Adrenal gland (tissue), 12 donors: Measurements from ENCODE around the gene CREB5. TPM values are rescaled to one million over a fixed set of nuclear protein-coding genes. Genes with fewer than 3 reads are reported as not detected.

Source experiments
- DNase-seq, 7 donors: peaks; one replicate each; pipeline ENCODE4 v3.0.0-alpha.2; 2019 to 2020
- H3K27ac ChIP-seq, 5 donors: fragments of 200-600 bp; sonication (generic) in 4 of 5; 1 replicate in 3 of 5; 2 replicates in 2 of 5; pipeline versions ENCODE4 v1.5.1 to v1.8.0; 2016 to 2020; ENCODE audit warnings: mild to moderate bottlenecking in 1 of 5
- H3K27me3 ChIP-seq: fragments of 200-600 bp; 2 replicates; pipeline ENCODE4 v1.8.0; 2021
- H3K36me3 ChIP-seq, 2 donors: fragments of 200-600 bp; replicated peaks in 1 of 2; 1 replicate in 1 of 2; 2 replicates in 1 of 2; pipeline versions ENCODE4 v1.5.1 to v1.8.0; 2018 to 2022
- H3K4me1 ChIP-seq, 2 donors: fragments of 200-600 bp; replicated peaks in 1 of 2; 1 replicate in 1 of 2; 2 replicates in 1 of 2; pipeline versions ENCODE4 v1.5.1 to v1.8.0; 2018 to 2021
- H3K4me3 ChIP-seq, 4 donors: fragments of 200-600 bp; sonication (generic) in 3 of 4; one replicate each; pipeline ENCODE4 v1.5.1; 2016 to 2018
- H3K9me3 ChIP-seq, 3 donors: fragments of 200-600 bp; sonication (generic) in 1 of 3; replicated peaks in 1 of 3; 1 replicate in 2 of 3; 2 replicates in 1 of 3; pipeline versions ENCODE4 v1.5.1 to v1.8.0; 2016 to 2021
- POLR2A ChIP-seq, 2 donors: fragments of 450-650 bp; IDR thresholded peaks; one replicate each; pipeline ENCODE4 v1.6.1; 2017; ENCODE audit warnings: antibody characterized with exemption in 2 of 2, mild to moderate bottlenecking in 2 of 2, moderate library complexity in 1 of 2
- WGBS, 4 donors: extraction: QIAGEN DNeasy Blood & Tissue Kit in 2 of 4; methylation state at CpG; one replicate each; pipeline versions ENCODE4 v1.1.5 to v1.1.7; 2013 to 2017; 5-methylcytosine and 5-hydroxymethylcytosine counted together
- intact Hi-C, 2 donors: fragments of 100-400 bp; cut with DNase I; formaldehyde crosslinking; loops; one replicate each; pipeline versions ENCODE4 v1.14.1 to v1.15.0; 2022 to 2023
- polyA plus RNA-seq, 3 donors: library from polyadenylated mRNA; stranded (reverse); fragments of 200-250 nt in 2 of 3; fragments of 350-450 nt in 1 of 3; fragmentation: Illumina TruSeq in 1 of 3; extraction: RNeasy Lipid Tissue Mini Kit (QIAGEN cat#74804) in 1 of 3; gene quantifications; one replicate each; pipeline ENCODE4 v1.2.3, GENCODE V29; 2013 to 2014
- total RNA-seq, 9 donors: library from RNA; depleted of rRNA in 4 of 9; stranded (reverse); fragments of >200 nt in 4 of 9; fragments of 120-200 nt in 1 of 9; fragmentation: NEBNext Ultra II Directional in 1 of 9; extraction: Animal tissue kit (Norgen Biotek cat#: 25700) in 1 of 9; gene quantifications; one replicate each; pipeline versions ENCODE4 v1.1.0 to v1.2.4, GENCODE V29; 2013 to 2023
- TF ChIP-seq, protein P1 (sequence below), 6 experiments: fragments of 450-650 bp in 4 of 6; fragments of 200-600 bp in 2 of 6; sonication (generic) in 1 of 6; IDR thresholded peaks; 1 replicate in 5 of 6; 2 replicates in 1 of 6; pipeline versions ENCODE4 v1.5.1 to v1.8.0; 2016 to 2021; ENCODE audit warnings: antibody characterized with exemption in 6 of 6, mild to moderate bottlenecking in 2 of 6, moderate library complexity in 1 of 6
- donor health status: healthy with polysubstance abuse.
- donor health status: Bipolar disorder and iron deficiency.
- donor health status: DM: yes; HTN: yes; CAD: no.
- donor health status: DM: no; HTN: no; CAD: no.
- donor health status: DM: no; HTN: no; CAD: no.
- donor health status: DM: yes; HTN: yes; CAD: no.

Gene CREB5
- total and polyA plus RNA-seq, 12 donors, result 0.69 to 5.4 (median 1.3) TPM

DNA sequence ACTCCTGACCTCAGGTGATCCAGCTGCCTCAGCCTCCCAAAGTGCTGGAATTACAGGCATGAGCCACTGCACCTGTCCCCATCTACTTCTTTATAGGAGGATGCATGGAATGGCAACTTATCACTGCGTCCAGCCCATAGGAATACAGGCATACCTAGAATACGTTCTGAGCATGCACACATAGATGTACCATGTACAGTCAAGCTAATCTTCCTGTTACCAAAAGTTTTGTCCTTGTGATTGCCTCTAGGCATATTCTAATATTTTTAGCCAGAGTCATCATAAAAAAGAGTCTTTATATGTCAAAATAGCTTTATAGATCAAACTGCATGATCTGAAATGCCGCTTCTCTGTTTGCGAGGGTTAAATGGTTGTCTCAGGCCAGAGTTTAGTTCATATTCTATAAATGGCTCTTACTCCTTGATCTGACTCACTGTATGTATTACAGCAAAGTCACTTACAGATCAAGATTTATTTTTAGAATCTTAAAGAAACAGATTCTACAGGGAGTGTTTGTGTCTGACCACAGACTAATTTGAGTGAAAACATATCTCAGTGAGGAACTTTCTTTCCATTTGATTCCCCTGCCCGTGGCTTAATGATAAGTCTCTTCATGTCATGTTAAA lies 210.9 kb downstream of the CREB5 start:
- no peaks in the 10 kb centered on the region for H3K9me3 ChIP-seq
- H3K36me3 ChIP-seq, result no peaks in the 10 kb centered on the region
- intact Hi-C loops, result loop anchor here in 1 of 2 donors (5.0 kb wide), 1 partner anchor 236 kb away; no protein-coding TSS in a partner anchor
- H3K27ac ChIP-seq, result no peak overlapping the region
- DNase-seq, result no peak
- H3K4me1 ChIP-seq, result no peaks in the 10 kb centered on the region
- no peaks in the 10 kb centered on the region for H3K27me3 ChIP-seq
- TF ChIP-seq, protein P1, sequence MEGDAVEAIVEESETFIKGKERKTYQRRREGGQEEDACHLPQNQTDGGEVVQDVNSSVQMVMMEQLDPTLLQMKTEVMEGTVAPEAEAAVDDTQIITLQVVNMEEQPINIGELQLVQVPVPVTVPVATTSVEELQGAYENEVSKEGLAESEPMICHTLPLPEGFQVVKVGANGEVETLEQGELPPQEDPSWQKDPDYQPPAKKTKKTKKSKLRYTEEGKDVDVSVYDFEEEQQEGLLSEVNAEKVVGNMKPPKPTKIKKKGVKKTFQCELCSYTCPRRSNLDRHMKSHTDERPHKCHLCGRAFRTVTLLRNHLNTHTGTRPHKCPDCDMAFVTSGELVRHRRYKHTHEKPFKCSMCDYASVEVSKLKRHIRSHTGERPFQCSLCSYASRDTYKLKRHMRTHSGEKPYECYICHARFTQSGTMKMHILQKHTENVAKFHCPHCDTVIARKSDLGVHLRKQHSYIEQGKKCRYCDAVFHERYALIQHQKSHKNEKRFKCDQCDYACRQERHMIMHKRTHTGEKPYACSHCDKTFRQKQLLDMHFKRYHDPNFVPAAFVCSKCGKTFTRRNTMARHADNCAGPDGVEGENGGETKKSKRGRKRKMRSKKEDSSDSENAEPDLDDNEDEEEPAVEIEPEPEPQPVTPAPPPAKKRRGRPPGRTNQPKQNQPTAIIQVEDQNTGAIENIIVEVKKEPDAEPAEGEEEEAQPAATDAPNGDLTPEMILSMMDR (IDR thresholded peaks at IDR 0.05), result no peak
- TF ChIP-seq POLR2A (IDR thresholded peaks at IDR 0.05), result no peak
- H3K4me3 ChIP-seq, result no peak overlapping the region
- WGBS, 4 donors, result 66 to 75% (median 67%) methylated on average over 5 of the region's 5 CpGs

DNA sequence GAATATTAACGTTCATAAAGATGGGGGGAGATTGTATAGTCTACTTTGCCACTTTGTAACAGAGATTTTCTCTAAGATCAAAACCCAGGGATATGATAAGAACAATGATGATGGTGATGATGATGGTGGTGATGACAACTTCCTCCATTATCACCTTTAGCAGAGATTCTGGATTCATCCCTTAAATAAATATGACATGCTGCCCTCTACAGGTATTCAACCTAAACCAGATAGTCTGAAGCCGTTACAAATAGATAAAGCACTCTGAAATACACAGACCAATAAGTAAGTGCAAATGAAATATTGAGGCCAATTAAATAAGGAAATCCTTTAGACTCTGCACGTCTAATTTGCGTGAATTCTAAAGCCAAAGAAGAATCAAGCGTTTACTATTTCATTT lies 211.5 kb downstream of the CREB5 start:
- Histone ChIP-seq H3K4me3 (no peak overlapping the region), H3K36me3 (no peaks in the 10 kb centered on the region), H3K9me3 (no peaks in the 10 kb centered on the region), H3K27ac (no peak overlapping the region), H3K27me3 (no peaks in the 10 kb centered on the region), H3K4me1 (no peaks in the 10 kb centered on the region)
- intact Hi-C loops, result loop anchor here in 1 of 2 donors (5.0 kb wide), 1 partner anchor 237 kb away; no protein-coding TSS in a partner anchor
- no peak for TF ChIP-seq POLR2A (IDR thresholded peaks at IDR 0.05)
- TF ChIP-seq, protein P1 (IDR thresholded peaks at IDR 0.05), result peak in 1 of 6 experiments; percentile 24
- DNase-seq, result no peak
- 44 to 62% (median 55%) methylated on average over 5 of the region's 5 CpGs for WGBS, 4 donors

DNA sequence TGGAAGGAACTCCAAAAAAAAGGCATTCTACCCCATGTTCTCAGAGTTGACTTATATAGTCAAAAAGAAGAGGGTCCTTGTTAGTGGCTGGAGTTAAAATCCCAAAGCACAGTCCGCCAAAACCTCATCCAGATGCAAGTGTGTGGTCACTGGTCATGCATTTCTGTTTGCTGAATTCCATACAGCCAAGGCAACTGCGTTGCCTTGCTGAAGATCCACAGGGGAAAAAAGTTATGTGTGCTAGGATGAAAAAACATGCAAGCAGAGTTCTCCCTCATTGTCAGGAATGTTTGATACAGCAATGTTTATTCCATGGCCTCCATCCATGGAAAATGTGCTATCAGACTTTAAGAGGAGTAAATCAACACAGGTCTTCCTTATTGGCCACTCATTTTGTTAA lies 213.1 kb downstream of the CREB5 start:
- 78 to 85% (median 82%) methylated on average over 2 of the region's 2 CpGs for WGBS, 4 donors
- no peaks in the 10 kb centered on the region for H3K36me3 ChIP-seq
- H3K4me1 ChIP-seq, result no peaks in the 10 kb centered on the region
- no peak for TF ChIP-seq POLR2A (IDR thresholded peaks at IDR 0.05)
- TF ChIP-seq, protein P1 (IDR thresholded peaks at IDR 0.05), result no peak
- H3K27ac ChIP-seq, result no peak overlapping the region
- no peak overlapping the region for H3K4me3 ChIP-seq
- H3K27me3 ChIP-seq, result peaks cover 4% of the 10 kb centered on the region
- DNase-seq, result no peak
- intact Hi-C loops, result no loop called here
- no peaks in the 10 kb centered on the region for H3K9me3 ChIP-seq

DNA sequence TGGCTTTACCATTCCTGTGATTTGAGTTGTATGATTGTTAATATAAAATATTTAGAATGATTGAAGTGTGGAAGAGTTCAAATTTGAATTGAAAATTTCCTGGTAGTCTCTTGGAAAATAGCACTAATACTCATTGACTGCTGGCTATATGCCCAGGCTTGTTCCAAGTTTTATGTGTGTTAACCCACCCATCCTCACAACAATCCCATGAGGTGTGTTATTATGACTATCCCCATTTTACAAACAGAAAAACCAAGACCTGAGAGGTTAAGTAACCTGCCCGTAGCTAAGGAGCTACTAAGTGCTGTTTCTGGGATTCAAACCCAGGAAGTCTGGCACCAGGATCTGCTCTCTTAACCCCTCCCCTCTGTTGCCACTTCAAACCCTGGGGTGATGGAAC lies 213.9 kb downstream of the CREB5 start:
- 61 to 69% (median 65%) methylated on average over 1 of the region's 1 CpG for WGBS, 4 donors
- no peaks in the 10 kb centered on the region for H3K36me3 ChIP-seq
- no peaks in the 10 kb centered on the region for H3K4me1 ChIP-seq
- no peak overlapping the region for H3K27ac ChIP-seq
- peaks cover 4% of the 10 kb centered on the region for H3K27me3 ChIP-seq
- DNase-seq, result no peak
- H3K4me3 ChIP-seq, result no peak overlapping the region
- H3K9me3 ChIP-seq, result no peaks in the 10 kb centered on the region
- TF ChIP-seq POLR2A (IDR thresholded peaks at IDR 0.05), result no peak
- TF ChIP-seq, protein P1 (IDR thresholded peaks at IDR 0.05), result no peak
- intact Hi-C loops, result no loop called here
